Activated CD8-positive, alpha-beta memory T cell treated with anti-CD3 and anti-CD28 coated beads, Interleukin-2, amount 50 U/mL, for 24 hours (primary cell): ENCODE data around the gene DDX18.

Experiments
- DNase-seq: peaks from one replicate; pipeline ENCODE4 v3.0.0-alpha.2; 2020; ENCODE audit errors: extremely low read depth

DDX18 gene

DNA sequence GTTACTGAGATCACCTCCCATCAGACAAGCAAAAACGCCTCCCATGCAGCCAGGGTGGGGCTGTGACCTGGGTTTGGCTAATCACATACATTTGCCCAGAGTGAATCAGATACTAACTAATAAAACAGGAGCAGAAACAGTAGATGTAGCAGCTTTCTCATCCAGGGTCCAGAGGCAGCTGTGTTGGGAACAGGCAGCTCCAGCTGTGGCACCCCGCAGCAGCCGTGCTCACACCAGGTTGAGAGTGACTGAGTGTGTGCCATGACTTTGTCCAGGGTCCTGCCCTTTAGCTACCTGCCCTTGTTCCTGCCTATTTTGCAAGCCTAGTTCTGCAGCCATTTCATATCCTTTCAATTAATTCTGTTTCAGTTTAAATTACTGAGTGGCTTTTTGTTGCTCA is 20.5 kb downstream of the DDX18 start:
- no peak for DNase-seq

DNA sequence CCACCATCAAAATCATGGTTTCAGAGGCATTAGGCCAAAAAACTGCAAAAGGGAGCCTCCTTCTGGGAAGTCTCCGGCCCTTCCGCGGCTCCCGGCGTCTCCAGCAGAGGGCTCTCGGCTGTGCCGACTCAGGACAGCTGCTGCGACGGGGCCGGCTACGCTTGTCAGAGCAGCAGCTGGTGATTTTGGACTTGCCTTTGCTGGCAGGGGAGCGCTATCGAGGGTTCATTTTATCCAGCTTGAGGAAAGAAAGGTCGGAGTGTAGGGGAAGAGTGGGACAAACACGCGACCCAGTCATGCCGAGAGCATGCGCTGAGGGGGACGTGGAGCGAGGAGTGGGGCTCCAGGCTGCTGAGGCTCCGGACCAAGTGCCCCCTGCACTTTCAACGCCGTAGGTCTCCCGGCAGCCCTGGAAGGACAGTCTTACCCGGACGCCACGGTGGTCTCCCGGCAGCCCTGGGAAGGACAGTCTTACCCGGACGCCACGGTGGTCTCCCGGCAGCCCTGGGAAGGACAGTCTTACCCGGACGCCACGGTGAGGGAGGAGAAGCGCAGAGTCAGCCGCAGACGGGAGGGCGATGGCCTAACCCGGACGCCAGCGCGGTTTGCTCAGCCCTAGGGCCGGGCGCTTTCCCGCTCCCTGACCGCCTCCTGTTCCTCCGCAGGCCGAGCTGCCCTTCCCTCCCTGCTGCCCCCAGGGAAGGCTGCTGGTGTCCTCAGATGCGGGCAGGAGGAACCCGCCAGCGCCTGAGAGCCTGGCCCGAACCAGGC is 21.7 kb downstream of the DDX18 start:
- no peak for DNase-seq

DNA sequence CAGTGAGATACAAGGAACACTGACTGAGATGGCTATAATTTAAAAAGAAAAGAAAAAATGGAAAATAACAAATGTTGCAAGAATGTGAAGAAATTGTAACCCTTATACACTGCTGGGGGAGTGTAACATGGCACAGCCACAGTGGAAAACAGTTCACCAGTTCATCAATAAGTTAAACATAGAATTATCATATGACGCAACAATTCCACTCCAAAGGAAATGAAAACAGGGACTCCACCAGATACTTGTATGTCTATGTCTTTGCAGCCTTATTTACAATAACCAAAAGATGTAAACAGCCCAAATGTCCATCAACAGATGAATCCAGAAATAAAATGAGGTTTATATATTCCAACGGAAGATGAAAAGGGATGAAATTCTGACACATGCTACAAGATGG is 30.8 kb downstream of the DDX18 start:
- DNase-seq = no peak

DNA sequence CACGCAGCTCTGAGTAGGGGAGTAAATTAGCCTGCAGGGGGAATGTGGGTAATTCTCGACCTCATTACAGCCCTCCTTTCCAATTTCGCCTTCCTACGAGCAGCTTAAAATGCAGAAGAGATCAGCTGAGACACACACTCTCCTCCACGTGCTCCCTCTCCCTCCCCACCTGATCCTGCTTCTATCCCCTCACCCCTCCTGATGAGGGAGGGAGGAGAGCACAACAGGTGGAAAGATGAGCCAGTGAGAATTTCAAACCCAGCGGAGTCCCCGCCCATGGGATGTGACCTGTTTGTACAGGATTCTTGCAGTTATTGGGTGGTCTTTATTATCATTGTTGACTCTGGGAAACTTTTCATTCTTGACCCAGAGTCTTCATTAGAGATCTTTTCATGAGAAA is 35.5 kb downstream of the DDX18 start:
- DNase-seq = no peak

DNA sequence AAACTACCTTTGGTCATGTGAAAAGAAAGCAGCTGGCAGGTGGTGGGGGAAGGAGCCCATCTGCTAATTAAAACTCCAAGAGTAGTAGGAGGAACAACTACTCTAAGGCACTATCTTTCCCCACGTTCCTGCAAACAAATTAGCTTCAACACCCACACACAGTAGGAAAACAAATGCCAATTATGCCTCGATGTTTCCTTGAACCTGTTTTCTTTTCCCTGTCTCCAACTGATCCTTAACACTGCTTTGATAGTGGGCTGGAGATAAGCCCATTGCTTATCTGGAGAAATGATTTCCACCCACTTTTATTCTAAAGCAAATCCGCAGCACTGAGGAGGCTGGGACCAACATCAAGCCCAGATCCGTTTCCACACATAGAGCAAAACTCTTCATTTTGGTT is 36.0 kb downstream of the DDX18 start:
- no peak for DNase-seq

DNA sequence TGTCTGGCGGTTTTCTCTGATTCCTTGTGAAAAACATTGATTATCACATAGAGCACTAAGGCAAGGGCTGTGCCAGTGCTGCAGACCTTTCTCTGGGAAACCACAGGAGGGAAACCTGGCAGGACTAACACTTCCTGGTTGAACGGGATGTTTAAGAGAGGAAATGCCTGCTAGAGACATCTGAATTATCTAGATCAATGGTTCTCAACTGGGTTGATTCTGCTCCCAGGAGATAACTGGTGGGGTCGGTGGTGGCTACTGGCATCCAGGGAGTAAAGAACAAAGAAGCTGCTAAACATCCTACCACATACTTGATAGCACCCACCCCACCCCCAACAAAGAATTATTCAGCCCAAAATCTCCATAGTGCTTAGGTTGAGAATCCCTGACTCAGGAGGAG is 37.5 kb downstream of the DDX18 start:
- DNase-seq = no peak

DNA sequence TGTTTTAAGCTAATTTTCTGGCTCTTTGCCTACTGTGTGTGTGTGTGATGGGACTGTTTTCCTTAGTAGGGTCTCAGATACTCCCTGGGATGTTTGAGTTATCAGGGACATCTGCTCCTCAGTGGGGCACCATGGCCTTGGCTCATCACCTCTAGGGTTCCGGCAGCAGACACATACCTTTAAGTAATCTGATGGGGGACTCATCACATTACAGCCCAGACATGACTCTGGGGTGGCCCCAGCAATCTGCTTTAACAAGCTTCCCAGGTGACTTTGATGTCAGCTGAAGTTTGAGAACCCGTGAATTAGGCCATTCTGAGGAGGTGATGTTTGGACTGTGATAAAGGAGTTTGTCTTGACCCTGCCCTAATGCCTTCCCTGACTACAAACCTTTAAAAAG is 38.8 kb downstream of the DDX18 start:
- no peak for DNase-seq

DNA sequence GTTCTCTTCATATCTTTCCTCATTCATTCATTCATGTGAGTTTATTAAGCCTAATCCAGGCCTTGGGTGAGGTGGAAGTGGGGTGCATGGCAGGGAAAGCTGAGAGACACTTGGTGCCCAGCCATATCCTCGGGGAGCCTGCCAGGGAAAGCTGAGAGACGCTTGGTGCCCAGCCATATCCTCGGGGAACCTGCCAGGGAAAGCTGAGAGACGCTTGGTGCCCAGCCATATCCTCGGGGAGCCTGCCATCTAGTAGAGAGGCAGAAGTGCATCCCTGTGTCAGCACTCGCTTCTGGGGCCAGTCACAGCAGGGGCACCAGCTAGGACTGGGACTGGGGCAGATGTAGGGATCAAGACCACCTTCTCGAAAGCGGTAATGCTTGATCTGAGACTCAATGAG is 39.4 kb downstream of the DDX18 start:
- DNase-seq = no peak

DNA sequence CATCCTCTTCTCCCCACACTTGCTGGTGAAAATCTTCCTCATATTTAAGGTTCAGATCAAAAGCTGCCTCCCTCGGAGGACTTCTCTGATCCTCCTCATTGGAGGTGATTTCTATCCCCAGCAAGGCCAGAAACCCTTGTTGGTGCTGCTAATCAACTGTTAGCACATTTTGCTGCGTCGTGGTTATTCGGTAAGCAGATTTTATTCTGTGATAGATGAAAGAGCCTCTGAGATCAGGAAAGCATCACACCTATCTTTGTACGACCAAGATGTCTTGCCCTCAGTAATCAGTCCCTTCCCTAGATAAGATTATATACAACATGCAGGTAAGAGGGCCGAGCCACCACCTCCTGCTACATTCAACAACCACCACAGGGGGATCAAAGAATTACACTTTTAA is 40.1 kb downstream of the DDX18 start:
- no peak for DNase-seq

DNA sequence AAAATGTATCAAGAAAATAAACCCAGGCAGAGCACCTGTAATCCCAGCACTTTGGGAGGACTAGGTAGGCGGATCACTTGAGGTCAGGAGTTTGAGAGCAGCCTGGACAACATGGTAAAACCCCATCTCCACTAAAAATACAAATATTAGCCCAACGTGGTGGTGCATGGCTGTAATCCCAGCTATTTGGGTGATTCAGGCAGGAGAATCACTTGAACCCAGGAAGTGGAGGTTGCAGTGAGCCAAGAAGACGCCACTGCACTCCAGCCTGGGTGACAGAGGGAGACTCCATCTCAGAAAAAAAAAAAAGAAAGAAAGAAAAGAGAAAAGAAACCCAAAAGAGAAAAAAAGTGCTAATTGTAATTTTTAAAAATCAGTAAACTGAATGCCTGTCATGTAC is 41.4 kb downstream of the DDX18 start:
- DNase-seq = no peak

DNA sequence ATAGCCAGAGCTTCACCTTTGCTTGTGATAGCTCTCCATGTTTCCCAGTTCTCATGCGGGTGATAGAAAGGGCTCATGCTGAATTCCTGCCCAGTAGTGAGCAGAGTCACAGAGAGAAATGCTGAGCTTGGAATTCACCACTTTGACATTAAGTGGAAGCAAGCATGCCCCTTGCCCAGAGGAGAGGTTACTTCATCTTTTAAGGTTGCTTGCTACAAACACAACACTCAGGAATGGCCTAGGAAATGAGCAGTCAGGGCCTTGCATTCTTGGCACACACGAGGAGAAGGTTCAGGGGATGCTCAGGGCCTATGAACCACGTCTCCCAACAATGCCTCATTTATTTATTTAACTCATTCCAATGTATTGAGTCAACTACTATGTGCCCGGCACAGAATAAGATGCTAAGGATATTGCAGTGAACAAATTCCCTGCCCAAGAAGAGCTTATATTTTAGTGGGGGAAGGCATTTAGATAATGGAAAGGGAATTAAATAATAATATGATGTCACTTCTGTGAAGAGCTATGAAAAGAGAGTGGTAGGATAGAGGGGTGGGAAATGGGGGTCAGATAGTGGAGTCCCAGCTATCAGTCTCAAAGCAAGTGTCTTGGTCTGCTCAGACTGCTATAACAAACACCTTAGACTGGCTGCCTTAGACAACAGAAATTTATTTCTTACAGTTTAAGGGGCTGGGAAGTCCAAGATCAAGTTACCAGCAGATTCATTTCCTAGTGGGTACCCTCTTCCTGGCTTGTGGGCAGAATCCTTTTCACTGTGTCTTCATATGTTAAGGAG is 42.1 kb downstream of the DDX18 start:
- DNase-seq = no peak

DNA sequence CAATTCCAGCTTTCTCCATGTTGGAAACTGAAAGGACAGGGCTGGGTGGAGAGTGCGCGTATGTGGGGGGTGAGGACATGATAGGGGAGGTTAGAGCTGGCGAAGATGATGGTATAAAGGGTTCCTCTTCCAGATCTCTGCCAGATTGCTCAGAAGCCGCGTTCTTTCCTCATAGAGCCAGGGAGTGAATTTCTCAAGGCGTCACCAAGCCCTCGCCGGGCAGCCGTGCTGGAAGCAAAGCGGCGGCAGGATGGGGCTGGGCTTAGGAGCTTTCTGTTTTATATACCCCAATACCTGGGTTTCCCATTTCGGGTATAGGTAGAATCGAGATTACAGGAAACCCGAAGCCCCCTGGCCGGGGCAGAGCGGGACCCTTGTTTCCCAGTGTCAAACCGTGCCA is 43.8 kb downstream of the DDX18 start:
- no peak for DNase-seq

DNA sequence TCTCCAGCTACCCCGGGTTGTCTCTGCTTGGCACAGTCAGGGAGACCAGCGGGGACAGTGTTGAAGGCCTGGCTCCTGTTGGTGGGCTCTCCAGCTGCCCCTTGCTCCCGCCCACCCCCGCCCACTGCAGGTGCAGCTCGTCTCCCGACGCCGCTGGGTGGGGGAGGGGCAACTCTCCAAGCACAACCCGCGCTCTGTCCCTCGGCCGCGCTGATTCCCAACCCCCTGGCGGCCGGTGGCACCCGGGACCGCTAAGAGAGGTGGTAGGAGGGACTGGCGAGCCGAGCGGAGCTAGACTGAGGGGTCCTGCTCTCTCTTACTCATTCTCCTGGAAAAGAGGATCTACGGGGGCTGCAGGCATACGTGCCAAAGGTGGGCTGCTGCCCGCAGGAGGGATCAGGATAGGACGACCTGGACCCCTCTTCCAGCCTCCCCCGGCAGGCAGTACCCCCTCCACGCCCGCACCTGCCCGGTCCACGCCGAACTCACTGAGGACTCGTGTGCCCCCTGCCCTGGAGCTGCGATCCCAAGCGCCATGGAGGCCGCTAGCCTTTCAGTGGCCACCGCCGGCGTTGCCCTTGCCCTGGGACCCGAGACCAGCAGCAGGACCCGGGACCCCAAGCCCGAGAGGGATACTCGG is 44.5 kb downstream of the DDX18 start:
- DNase-seq = no peak

DNA sequence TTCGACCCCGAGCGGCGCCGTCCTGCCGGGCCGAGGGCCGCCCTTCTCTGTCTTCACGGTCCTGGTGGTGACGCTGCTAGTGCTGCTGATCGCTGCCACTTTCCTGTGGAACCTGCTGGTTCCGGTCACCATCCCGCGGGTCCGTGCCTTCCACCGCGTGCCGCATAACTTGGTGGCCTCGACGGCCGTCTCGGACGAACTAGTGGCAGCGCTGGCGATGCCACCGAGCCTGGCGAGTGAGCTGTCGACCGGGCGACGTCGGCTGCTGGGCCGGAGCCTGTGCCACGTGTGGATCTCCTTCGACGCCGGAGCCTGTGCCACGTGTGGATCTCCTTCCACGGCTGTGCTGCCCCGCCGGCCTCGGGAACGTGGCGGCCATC is 45.0 kb downstream of the DDX18 start:
- DNase-seq = no peak

DNA sequence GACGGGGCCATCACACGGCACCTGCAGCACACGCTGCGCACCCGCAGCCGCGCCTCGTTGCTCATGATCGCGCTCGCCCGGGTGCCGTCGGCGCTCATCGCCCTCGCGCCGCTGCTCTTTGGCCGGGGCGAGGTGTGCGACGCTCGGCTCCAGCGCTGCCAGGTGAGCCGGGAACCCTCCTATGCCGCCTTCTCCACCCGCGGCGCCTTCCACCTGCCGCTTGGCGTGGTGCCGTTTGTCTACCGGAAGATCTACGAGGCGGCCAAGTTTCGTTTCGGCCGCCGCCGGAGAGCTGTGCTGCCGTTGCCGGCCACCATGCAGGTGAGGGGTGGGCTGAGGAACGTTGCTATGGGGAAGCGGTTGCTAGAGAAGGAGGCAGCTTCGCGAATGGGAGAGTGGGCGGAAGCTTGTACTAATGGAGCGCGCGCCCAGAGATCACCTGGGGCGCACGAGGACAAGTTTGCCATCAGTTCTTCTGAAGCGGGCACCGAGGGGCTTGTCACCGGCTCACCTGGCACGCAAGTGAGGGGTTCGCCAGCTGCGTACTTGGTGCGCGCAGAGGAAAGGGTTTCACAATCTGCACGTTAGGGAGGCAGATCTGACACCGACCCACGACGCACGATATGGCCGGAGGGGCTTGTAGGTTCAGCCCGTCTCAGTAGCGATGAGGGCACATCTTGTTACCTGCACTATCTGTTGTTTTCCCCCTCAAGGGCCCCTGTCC is 45.6 kb downstream of the DDX18 start:
- no peak for DNase-seq

DNA sequence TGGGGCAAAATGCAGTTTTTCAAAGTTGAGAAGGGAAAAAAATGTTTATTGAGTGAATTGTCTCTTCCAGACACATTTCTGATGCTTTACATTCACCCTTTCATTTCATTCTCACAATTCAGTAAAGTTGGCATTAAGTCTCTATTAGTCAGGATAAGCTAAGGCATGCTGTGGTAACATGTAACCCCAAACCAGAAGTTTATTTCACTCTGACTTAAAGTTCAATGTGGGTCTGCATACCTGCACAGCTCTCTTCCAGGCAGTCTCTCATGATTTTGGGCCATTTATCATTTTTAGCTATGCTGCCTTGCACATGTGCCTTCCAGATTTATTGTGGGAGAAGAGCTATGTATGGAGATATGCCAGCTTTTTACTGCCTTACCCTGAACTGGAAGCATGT is 48.0 kb downstream of the DDX18 start:
- DNase-seq = no peak

DNA sequence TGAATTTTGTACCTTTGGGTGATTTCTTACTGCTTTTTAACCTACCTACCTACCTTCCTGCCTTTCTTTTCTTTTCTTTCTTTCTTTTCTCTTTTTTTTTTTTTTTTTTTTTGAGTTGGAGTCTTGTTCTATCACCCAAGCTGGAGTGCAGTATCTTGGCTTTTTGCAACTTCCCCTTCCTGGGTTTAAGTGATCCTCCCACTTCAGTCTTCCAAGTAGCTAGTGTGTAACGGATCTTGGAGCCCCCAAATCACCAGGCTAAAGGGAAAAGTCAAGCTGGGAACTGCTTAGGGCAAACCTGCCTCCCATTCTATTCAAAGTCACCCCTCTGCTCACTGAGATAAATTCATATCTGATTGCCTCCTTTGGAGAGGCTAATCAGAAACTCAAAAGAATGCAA is 61.3 kb downstream of the DDX18 start:
- DNase-seq = no peak

DNA sequence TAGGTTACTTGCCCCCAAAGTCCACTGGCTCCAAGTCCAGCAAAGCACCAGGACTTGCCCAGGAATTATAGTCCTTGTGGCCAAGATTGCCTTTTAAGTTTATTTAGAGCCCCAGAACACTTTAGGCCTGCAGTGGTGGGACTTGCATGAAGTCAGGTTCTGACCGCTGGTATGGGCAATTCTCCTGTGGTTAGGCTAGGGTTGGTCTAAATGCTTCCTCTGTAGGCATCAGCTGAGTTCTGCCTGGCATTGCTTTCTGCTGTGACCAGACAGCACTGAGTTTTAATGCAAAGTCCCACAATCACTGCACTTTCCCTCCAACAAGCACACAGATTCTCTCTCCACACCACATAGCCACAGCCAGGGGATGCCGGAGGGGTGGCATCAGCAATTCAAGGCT is 64.5 kb downstream of the DDX18 start:
- no peak for DNase-seq
